PFSK-1 (cell line): ENCODE measurements around the gene GPS2.

ENCODE experiments used
- FOXP2 ChIP-seq: optimal IDR thresholded peaks from 2 replicates; pipeline ENCODE3; 2011; ENCODE audit warnings: borderline replicate concordance, control low read depth, inconsistent platforms; ENCODE audit not compliant: insufficient read depth; ENCODE audit errors: extremely low read length, extremely low read depth
- POLR2AphosphoS5 ChIP-seq: IDR thresholded peaks from 2 replicates; pipeline ENCODE4 v1.6.1; 2012; ENCODE audit warnings: low read depth, mild to moderate bottlenecking, control low read depth, low read length, moderate library complexity
- SIN3A ChIP-seq: IDR thresholded peaks from 2 replicates; pipeline ENCODE4 v1.6.1; 2012; ENCODE audit warnings: mild to moderate bottlenecking, low read length, moderate library complexity, borderline replicate concordance; ENCODE audit not compliant: insufficient read depth
- TAF1 ChIP-seq: IDR thresholded peaks from 2 replicates; pipeline ENCODE4 v1.6.1; 2012; ENCODE audit warnings: low read length, control low read depth, borderline replicate concordance; ENCODE audit not compliant: insufficient read depth
- TF ChIP-seq, protein P1 (sequence below), 2 experiments: IDR thresholded peaks; 2 replicates each; pipeline versions ENCODE4 v1.6.1 to v1.8.0; 2011 to 2012; ENCODE audit warnings: low read depth in 2 of 2, low read length in 2 of 2, control low read depth in 1 of 2, inconsistent platforms in 1 of 2, mild to moderate bottlenecking in 1 of 2, moderate library complexity in 1 of 2; ENCODE audit not compliant: insufficient read depth in 1 of 2

GPS2 gene

DNA sequence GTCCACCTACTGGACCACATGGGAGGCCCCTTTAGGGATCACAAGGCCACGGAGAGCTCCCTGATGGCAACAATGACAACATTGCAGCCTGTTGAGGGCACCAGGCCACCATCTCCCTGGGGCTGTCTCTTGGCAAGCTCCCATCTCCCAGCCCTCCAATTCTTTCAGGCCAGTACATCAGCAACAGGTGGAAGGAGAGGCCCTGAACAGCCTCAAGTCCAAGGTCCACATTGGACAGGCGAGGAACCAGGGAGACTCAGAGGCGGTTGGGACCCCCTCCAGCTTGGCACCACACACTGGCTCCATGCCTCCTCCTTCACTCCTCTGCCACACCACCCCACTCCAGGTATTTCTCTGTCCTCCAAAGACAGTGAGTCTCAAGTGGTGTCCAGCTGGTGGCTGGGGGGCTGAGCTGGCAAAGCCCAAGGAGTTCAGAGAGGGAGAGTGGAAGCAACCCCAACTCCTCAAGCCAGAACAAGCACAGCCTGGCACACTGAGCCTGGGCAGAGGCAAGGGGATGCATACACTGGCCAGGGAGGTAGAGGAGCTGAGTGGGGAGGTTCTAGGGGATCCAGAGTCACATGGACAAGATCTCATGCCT lies 19.9 kb upstream of the GPS2 start:
- TF ChIP-seq FOXP2 (no peak), SIN3A (no peak), POLR2AphosphoS5 (no peak), TAF1 (no peak)
- TF ChIP-seq, protein P1, sequence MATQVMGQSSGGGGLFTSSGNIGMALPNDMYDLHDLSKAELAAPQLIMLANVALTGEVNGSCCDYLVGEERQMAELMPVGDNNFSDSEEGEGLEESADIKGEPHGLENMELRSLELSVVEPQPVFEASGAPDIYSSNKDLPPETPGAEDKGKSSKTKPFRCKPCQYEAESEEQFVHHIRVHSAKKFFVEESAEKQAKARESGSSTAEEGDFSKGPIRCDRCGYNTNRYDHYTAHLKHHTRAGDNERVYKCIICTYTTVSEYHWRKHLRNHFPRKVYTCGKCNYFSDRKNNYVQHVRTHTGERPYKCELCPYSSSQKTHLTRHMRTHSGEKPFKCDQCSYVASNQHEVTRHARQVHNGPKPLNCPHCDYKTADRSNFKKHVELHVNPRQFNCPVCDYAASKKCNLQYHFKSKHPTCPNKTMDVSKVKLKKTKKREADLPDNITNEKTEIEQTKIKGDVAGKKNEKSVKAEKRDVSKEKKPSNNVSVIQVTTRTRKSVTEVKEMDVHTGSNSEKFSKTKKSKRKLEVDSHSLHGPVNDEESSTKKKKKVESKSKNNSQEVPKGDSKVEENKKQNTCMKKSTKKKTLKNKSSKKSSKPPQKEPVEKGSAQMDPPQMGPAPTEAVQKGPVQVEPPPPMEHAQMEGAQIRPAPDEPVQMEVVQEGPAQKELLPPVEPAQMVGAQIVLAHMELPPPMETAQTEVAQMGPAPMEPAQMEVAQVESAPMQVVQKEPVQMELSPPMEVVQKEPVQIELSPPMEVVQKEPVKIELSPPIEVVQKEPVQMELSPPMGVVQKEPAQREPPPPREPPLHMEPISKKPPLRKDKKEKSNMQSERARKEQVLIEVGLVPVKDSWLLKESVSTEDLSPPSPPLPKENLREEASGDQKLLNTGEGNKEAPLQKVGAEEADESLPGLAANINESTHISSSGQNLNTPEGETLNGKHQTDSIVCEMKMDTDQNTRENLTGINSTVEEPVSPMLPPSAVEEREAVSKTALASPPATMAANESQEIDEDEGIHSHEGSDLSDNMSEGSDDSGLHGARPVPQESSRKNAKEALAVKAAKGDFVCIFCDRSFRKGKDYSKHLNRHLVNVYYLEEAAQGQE (IDR thresholded peaks at IDR 0.05; ENCODE audit: insufficient read depth in 1 of 2, low read depth in 2 of 2, low read length in 2 of 2) = no peak

DNA sequence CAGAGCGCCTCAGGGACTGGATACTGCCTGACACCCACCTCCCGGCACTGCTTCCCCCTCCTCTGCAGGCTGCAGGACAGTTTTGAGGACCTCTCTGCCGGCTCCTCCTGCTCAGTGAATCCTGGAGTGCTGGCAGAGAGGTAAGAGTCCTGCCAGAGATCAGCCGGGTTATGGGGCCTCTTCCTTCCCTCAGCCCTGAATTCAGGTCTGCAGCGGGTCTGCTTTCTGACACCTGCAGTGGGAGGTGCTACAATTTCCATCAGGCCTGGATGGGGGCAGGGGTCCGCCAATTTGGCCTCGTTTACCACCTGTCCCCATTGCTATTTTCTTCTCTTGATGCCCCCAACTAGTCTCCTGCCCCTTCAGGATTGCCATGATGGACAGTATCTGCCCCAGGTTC lies 17.0 kb upstream of the GPS2 start:
- TF ChIP-seq POLR2AphosphoS5 (no peak), FOXP2 (no peak), TAF1 (no peak)
- TF ChIP-seq, protein P1 (IDR thresholded peaks at IDR 0.05; ENCODE audit: insufficient read depth in 1 of 2, low read depth in 2 of 2, low read length in 2 of 2) = no peak

DNA sequence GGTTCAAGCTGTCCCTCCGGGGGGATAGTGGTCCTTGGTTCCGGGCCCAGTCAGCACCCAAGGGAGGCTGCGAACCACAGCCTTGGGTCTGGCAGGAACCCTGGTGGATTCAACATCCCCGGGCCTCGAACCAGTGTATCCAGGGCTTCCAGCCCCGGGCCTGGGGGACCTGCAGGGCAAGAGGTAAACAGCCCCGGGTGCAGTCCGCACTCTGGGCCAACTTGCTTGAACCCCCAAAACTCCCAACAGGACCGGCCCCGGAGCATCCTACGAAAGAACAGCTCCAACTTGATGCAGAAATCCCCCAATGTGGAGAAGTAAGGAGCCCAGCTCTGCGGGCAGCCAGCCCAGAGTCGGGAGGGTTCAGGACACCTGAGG lies 15.5 kb upstream of the GPS2 start:
- TF ChIP-seq POLR2AphosphoS5 = no peak
- TF ChIP-seq SIN3A = no peak
- TF ChIP-seq TAF1 = no peak
- no peak for TF ChIP-seq FOXP2
- TF ChIP-seq, protein P1 (IDR thresholded peaks at IDR 0.05; ENCODE audit: insufficient read depth in 1 of 2, low read depth in 2 of 2, low read length in 2 of 2) = no peak

DNA sequence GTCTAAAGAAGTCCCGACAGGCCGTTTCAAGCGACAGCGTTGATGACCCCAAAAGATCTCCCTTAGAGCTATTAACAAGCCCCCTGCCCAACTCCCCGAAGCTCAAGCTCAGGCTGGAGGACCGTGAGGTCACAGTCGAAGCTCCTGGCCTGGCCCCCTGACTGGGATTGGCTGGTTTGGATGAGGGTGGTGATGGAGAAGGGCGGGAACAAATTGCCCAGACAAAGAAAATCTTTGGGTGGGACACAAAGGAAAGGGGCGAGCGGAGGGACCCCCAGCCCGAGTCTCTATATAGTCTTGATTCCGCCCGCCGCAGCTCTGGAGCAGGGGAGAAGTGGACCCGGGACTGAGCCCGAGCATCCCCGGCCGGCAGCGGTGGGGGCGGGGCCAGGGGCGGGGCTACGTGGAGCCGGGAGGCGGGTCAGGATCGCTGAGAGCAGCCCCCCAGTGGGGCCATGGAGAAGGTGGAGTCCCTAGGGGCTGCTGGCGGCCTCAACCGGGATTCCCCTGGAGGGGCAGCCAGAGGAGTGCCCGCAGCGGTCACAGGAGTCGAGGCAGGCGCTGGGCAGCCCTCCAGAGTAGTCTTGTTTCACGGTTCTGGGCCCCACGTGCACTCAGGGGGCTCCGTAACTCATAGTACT lies 15.0 kb upstream of the GPS2 start:
- TF ChIP-seq, protein P1 (IDR thresholded peaks at IDR 0.05; ENCODE audit: insufficient read depth in 1 of 2, low read depth in 2 of 2, low read length in 2 of 2) = no peak
- TF ChIP-seq POLR2AphosphoS5 (0 out of 2 replicates have a peak, but pooled peaks have one; percentile 49), SIN3A (no peak), FOXP2 (no peak), TAF1 (peak; percentile 51; the same call in 1 of the 2 replicates)
